Measurements from ENCODE around the gene MVK. TPM values are rescaled to one million over a fixed set of nuclear protein-coding genes. Genes with fewer than 3 reads are reported as not detected.

MVK gene
- total RNA-seq, 2 experiments from 2014 or later = 19.8 to 20.2 TPM

GRCh38 chr12:109607618-109608017 is 34.0 kb downstream of the MVK start:
- intact Hi-C loops (cut with micrococcal nuclease) = no loop called here
- Mint-ChIP-seq H3K27ac (no peak overlapping the region), H3K36me3 (ENCODE audit: low read depth) (no peaks in the 10 kb centered on the region), H3K27me3 (ENCODE audit: low read depth) (peaks cover 17% of the 10 kb centered on the region), H3K4me3 (no peak overlapping the region), H3K9me3 (no peaks in the 10 kb centered on the region), H3K4me1 (ENCODE audit: low read depth) (no peaks in the 10 kb centered on the region)
- CTCF ChIA-PET = interaction anchor here (0.5 to 4.8 kb wide), 2 partner anchors 10 to 58 kb away, joined by 3 to 17 read pairs; no protein-coding TSS in a partner anchor
- DNase-seq = no peak

- intact Hi-C loops (cut with micrococcal nuclease) = no loop called here
- Mint-ChIP-seq H3K9me3 (no peaks in the 10 kb centered on the region), H3K27ac (no peak overlapping the region), H3K36me3 (ENCODE audit: low read depth) (no peaks in the 10 kb centered on the region), H3K4me3 (no peak overlapping the region), H3K4me1 (ENCODE audit: low read depth) (no peaks in the 10 kb centered on the region), H3K27me3 (ENCODE audit: low read depth) (peaks cover 24% of the 10 kb centered on the region)
- DNase-seq = no peak
- CTCF ChIA-PET = interaction anchor here (0.5 to 4.8 kb wide), 3 partner anchors 11 to 59 kb away, joined by 3 to 17 read pairs (median 3); no protein-coding TSS in a partner anchor
Measured at GRCh38 chr12:109608270-109608669, 34.7 kb downstream of the MVK start.

- H3K4me1 Mint-ChIP-seq (ENCODE audit: low read depth) = no peaks in the 10 kb centered on the region
- DNase-seq = no peak
- no peaks in the 10 kb centered on the region for H3K9me3 Mint-ChIP-seq
- intact Hi-C loops (cut with micrococcal nuclease) = no loop called here
- peaks cover 25% of the 10 kb centered on the region for H3K27me3 Mint-ChIP-seq (ENCODE audit: low read depth)
- no peak overlapping the region for H3K27ac Mint-ChIP-seq
- H3K4me3 Mint-ChIP-seq = no peak overlapping the region
- CTCF ChIA-PET = interaction anchor here (1.3 to 4.8 kb wide), 2 partner anchors 11 to 14 kb away, joined by 3 to 17 read pairs; no protein-coding TSS in a partner anchor
- no peaks in the 10 kb centered on the region for H3K36me3 Mint-ChIP-seq (ENCODE audit: low read depth)
Measured at GRCh38 chr12:109608793-109609192, 35.2 kb downstream of the MVK start.

- DNase-seq = no peak
- Mint-ChIP-seq H3K36me3 (ENCODE audit: low read depth) (no peaks in the 10 kb centered on the region), H3K4me3 (no peak overlapping the region), H3K27me3 (ENCODE audit: low read depth) (peaks cover 25% of the 10 kb centered on the region), H3K9me3 (no peaks in the 10 kb centered on the region), H3K27ac (no peak overlapping the region), H3K4me1 (ENCODE audit: low read depth) (no peaks in the 10 kb centered on the region)
- intact Hi-C loops (cut with micrococcal nuclease) = no loop called here
- CTCF ChIA-PET = interaction anchor here (1.3 to 4.8 kb wide), 2 partner anchors 12 to 14 kb away, joined by 3 to 17 read pairs; no protein-coding TSS in a partner anchor
Measured at GRCh38 chr12:109609342-109609741, 35.7 kb downstream of the MVK start.

- CTCF ChIA-PET = interaction anchor here (1.4 kb wide), 1 partner anchor 11 kb away, joined by 3 read pairs; no protein-coding TSS in a partner anchor
- no peak overlapping the region for H3K4me3 Mint-ChIP-seq
- no peak overlapping the region for H3K27ac Mint-ChIP-seq
- no peaks in the 10 kb centered on the region for H3K9me3 Mint-ChIP-seq
- H3K4me1 Mint-ChIP-seq (ENCODE audit: low read depth) = no peaks in the 10 kb centered on the region
- peaks cover 22% of the 10 kb centered on the region for H3K27me3 Mint-ChIP-seq (ENCODE audit: low read depth)
- no peak for DNase-seq
- intact Hi-C loops (cut with micrococcal nuclease) = no loop called here
- no peaks in the 10 kb centered on the region for H3K36me3 Mint-ChIP-seq (ENCODE audit: low read depth)
Measured at GRCh38 chr12:109610523-109610922, 36.9 kb downstream of the MVK start.

- Mint-ChIP-seq H3K9me3 (no peaks in the 10 kb centered on the region), H3K4me3 (no peak overlapping the region), H3K27ac (no peak overlapping the region), H3K36me3 (ENCODE audit: low read depth) (no peaks in the 10 kb centered on the region), H3K27me3 (ENCODE audit: low read depth) (peaks cover 23% of the 10 kb centered on the region), H3K4me1 (ENCODE audit: low read depth) (no peaks in the 10 kb centered on the region)
- intact Hi-C loops (cut with micrococcal nuclease) = no loop called here
- no peak for DNase-seq
- CTCF ChIA-PET = interaction anchor here (1.4 kb wide), 1 partner anchor 12 kb away, joined by 3 read pairs; no protein-coding TSS in a partner anchor
Measured at GRCh38 chr12:109611223-109611622, 37.6 kb downstream of the MVK start.

GRCh38 chr12:109612003-109612402 is 38.4 kb downstream of the MVK start:
- no peak for DNase-seq
- Mint-ChIP-seq H3K36me3 (ENCODE audit: low read depth) (no peaks in the 10 kb centered on the region), H3K4me3 (no peak overlapping the region), H3K4me1 (ENCODE audit: low read depth) (no peaks in the 10 kb centered on the region), H3K9me3 (no peaks in the 10 kb centered on the region), H3K27me3 (ENCODE audit: low read depth) (peaks cover 23% of the 10 kb centered on the region), H3K27ac (no peak overlapping the region)
- intact Hi-C loops (cut with micrococcal nuclease) = no loop called here
- CTCF ChIA-PET = no interaction called here

GRCh38 chr12:109612975-109613502 is 39.4 kb downstream of the MVK start:
- Mint-ChIP-seq H3K27ac (no peak overlapping the region), H3K27me3 (ENCODE audit: low read depth) (peaks cover 20% of the 10 kb centered on the region), H3K4me1 (ENCODE audit: low read depth) (no peaks in the 10 kb centered on the region), H3K4me3 (no peak overlapping the region), H3K36me3 (ENCODE audit: low read depth) (no peaks in the 10 kb centered on the region), H3K9me3 (no peaks in the 10 kb centered on the region)
- intact Hi-C loops (cut with micrococcal nuclease) = no loop called here
- peak; percentile 18 for DNase-seq
- CTCF ChIA-PET = no interaction called here

- intact Hi-C loops (cut with micrococcal nuclease) = no loop called here
- no peak overlapping the region for H3K27ac Mint-ChIP-seq
- H3K27me3 Mint-ChIP-seq (ENCODE audit: low read depth) = peaks cover 20% of the 10 kb centered on the region
Measured at GRCh38 chr12:109613649-109614455, 40.3 kb downstream of the MVK start.

GRCh38 chr12:109615556-109616229 is 42.1 kb downstream of the MVK start:
- Mint-ChIP-seq H3K4me1 (ENCODE audit: low read depth) (no peaks in the 10 kb centered on the region), H3K9me3 (no peaks in the 10 kb centered on the region), H3K27ac (no peak overlapping the region), H3K4me3 (no peak overlapping the region), H3K36me3 (ENCODE audit: low read depth) (no peaks in the 10 kb centered on the region), H3K27me3 (ENCODE audit: low read depth) (peaks cover 19% of the 10 kb centered on the region)
- no peak for DNase-seq
- intact Hi-C loops (cut with micrococcal nuclease) = no loop called here
- CTCF ChIA-PET = interaction anchor here (1.2 kb wide), 1 partner anchor 18 kb away, joined by 3 read pairs; no protein-coding TSS in a partner anchor

More at GRCh38 chr12:109613649-109614455, 40.3 kb downstream of the MVK start:
- DNase-seq = no peak
- Mint-ChIP-seq H3K4me1 (ENCODE audit: low read depth) (no peaks in the 10 kb centered on the region), H3K36me3 (ENCODE audit: low read depth) (no peaks in the 10 kb centered on the region), H3K4me3 (no peak overlapping the region), H3K9me3 (no peaks in the 10 kb centered on the region)
- CTCF ChIA-PET = interaction anchor here (0.6 kb wide), 1 partner anchor 192 kb away, joined by 4 read pairs; no protein-coding TSS in a partner anchor

- H3K27ac Mint-ChIP-seq = no peak overlapping the region
- intact Hi-C loops (cut with micrococcal nuclease) = no loop called here
- peaks cover 3% of the 10 kb centered on the region for H3K4me1 Mint-ChIP-seq (ENCODE audit: low read depth)
- CTCF ChIA-PET = interaction anchor here (1.2 kb wide), 1 partner anchor 20 kb away, joined by 4 read pairs; no protein-coding TSS in a partner anchor
- DNase-seq = no peak
- H3K36me3 Mint-ChIP-seq (ENCODE audit: low read depth) = no peaks in the 10 kb centered on the region
- H3K4me3 Mint-ChIP-seq = no peak overlapping the region
- peaks cover 25% of the 10 kb centered on the region for H3K27me3 Mint-ChIP-seq (ENCODE audit: low read depth)
- H3K9me3 Mint-ChIP-seq = no peaks in the 10 kb centered on the region
Measured at GRCh38 chr12:109617491-109617890, 43.9 kb downstream of the MVK start.

GRCh38 chr12:109618082-109618481 is 44.5 kb downstream of the MVK start:
- Mint-ChIP-seq H3K4me3 (no peak overlapping the region), H3K27ac (no peak overlapping the region), H3K9me3 (no peaks in the 10 kb centered on the region), H3K36me3 (ENCODE audit: low read depth) (no peaks in the 10 kb centered on the region), H3K27me3 (ENCODE audit: low read depth) (peaks cover 19% of the 10 kb centered on the region), H3K4me1 (ENCODE audit: low read depth) (peaks cover 3% of the 10 kb centered on the region)
- DNase-seq = no peak
- intact Hi-C loops (cut with micrococcal nuclease) = no loop called here
- CTCF ChIA-PET = interaction anchor here (1.2 kb wide), 1 partner anchor 20 kb away, joined by 4 read pairs; no protein-coding TSS in a partner anchor
